DMS 273 (cell line): ENCODE measurements around the gene FBL.

Experiments
- DNase-seq: peaks from one replicate; lab custom pipeline; 2025; ENCODE audit not compliant: unreplicated experiment; lab: John Stamatoyannopoulos, UW

FBL gene

DNA sequence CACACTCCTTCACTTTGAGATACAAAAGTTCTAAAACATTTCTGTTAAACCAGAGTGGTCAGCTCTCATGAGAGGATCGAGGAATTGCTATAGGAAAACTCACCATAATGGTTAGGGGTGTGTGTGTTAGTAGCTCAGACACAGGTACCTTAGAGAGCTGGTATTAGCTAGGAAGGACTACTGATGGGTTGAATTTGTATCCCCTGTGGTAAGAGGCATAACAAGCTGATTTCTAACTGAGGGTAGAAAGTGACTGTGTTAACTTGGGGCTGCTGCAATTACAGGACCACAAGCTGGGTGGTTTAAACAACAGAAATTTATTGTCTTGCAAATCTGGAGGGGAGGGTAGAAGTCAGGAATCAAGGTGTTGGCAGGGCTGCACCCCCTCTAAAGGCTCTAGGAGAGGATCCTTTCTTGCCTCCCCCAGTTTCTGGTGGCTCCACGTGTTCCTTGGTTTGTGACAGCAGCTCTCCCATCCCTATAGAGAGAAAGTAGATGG lies 50.1 kb downstream of the FBL start:
- DNase-seq = no peak

- no peak for DNase-seq
These were observed 51.2 kb downstream of the FBL start for GRCh38 chr19:39795001-39795400.

DNA sequence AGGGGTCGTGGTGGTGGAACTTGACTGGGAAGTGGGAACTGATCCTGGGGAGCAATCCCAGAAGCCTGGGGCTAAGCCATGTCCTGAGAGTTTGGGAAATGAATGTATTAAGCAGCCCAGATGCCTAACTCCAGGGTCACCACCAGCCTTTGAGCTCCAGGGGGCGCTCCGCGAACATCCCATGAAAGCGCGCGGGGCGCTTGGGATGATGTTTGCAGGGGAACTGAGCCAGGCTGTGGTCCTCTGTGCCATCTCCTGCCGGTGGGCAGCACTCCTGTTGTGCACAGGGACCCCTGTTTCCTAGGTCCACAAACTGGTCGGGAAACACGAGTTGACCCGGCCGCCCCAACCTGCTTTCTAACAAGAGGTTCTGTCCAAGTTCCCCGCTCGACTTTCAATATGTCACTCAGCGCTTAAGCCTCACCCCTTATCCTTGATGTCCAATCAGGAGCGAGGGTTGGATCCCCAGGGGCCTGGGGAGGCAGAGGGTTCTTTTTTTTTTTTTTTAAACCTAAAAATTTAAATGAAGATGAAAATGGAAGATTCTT lies 53.1 kb downstream of the FBL start:
- peak; percentile 95 for DNase-seq

DNA sequence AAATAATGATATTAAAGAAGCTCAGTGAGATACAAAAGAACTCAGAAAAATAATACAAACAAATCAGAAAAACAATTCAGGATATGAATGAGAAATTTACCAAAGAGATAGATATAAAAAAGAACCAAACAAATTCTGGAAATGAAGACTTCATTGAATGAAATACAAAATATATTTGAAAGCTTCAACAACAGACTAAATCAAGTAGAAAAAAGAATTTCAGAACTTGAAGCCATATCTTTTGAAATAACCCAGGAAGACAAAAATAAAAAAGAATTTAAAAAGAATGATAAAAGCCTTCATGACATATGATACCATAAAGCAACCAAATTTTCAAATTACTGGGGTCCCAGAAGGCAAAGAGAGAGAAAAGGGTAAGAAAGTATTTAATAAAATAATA lies 57.9 kb downstream of the FBL start:
- no peak for DNase-seq
